ENCODE measurements around the gene PAX5.

PAX5 gene

DNA sequence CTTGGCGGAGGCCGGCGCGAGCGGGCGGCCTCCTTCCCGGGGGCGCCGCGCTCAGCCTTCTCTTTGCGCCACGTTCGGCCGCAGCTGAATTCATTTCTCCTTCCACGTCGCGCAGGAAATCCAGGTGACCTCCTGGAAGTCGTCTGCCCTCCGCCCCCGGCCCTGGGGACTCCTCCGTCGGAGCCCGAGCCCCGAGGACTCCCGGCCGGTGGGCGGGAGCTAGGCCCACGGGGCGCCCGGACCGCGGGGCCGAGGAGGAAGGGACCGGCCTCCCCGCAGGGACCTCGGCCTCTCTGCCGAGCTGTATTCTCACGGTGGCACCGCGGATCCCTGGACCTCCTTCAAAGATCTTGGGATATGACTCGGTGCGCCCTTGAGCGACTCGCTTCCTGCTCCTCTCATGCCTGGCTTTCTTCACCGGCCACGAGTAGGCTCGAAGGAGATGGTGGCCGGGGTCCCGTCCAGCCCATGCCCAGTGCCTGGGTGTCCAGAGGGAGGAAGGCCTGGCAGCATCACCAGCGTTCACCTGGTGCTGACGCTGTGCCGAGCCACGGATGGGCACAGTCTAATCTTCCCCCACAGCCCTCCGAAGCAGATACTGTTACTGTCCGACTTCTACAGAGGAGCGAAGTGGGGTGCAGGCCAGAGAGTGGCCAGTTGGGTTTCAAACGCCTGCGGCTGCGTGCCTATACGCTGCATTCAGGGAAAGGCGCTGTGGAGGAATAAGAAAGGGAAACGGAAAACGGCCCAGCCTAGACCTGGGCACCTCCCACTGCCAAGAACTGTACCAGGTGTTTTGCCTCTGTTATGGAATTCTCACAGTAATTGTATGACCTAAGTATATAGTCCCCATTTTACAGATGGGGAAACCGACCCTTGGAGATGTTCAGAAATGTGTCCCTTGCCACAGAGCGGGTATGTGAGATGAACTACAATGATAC is 47.3 kb downstream of the PAX5 start:
- no peak for DNase-seq

- no peak for DNase-seq
These were observed 48.1 kb downstream of the PAX5 start for GRCh38 chr9:36985769-36986467.

- DNase-seq, result no peak
These were observed 48.9 kb downstream of the PAX5 start for GRCh38 chr9:36985061-36985768.

- DNase-seq, result peak in 1 of 14 donors; percentile 2
These were observed 53.7 kb downstream of the PAX5 start for GRCh38 chr9:36980148-36980974.

DNA sequence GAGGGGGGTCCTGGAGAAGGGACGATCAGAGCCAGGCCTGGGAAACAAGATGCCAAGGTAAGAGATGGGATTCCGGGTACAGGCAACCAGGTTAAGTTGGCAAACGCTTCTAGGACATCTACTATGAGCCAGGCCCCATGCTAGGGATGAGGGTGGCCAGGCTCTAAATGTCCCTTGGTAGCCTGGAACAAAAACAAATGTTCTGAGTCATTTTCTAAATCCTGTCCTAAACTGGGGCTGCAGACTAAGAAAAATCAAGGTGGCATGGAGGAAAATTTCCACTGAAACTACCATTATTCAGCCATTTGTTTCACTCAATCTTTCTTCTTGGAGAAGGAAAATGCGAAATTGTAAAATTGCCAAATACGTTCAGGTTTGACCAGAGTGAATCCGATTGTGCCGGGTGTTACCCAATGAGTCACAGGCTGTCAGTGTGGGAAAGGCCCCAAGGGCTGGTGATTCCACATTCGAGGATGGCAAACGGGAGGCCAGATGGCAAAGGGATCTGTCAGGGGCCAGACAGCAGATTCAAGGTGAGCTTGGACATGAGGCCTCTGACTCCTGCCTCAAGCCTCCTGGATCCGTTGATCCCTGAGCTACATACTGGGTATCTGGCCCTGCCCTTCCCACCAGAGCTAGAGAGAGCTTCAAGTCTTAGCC is 57.6 kb downstream of the PAX5 start:
- peak in 2 of 14 donors; percentile 16 to 79 for DNase-seq

- no peak for DNase-seq
These were observed 59.3 kb downstream of the PAX5 start for GRCh38 chr9:36974731-36975130.

GRCh38 chr9:36971935-36972488 is 62.1 kb downstream of the PAX5 start:
- DNase-seq, result no peak

DNA sequence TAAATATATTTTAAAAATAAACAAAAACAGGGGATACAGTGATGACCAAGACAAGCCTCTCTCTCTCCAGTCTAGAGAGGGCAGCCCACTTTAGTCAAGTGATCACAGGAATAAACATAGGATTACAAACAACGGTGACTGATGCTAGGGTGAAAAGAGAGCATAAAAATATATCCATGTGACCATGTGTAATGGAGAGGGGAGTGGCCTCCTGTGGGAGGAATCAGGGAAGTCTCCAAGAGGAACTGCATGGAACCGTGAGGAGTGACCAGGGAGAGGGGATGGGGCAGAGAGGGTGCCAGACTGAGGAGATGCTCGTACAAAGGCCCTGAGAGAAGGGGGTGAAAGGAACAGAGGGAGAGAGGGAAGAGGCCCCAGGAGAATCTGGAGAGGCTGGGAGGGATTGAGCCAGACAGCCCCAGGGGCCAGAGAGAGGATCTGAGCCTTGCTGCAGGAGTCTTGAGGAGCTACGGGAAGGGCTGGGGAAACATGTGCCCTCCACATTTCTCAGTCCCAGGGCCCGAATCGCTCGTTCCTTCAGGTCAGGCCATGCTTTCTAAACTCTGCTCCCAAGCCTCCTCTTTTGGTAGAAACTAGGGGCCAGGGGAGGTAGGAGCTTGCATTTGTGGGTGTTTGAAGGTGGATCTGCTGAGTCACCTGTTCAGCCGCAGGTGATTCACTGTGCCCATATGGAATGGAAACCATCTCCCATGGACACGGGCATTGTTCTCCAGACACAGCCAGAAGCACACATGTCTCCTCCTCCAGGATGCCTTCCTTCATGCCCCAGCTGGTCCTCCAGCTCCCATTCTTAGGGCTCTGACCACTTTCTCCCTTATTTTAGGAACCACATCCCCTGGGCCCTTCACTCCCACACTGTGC is 63.8 kb downstream of the PAX5 start:
- DNase-seq, result no peak

DNA sequence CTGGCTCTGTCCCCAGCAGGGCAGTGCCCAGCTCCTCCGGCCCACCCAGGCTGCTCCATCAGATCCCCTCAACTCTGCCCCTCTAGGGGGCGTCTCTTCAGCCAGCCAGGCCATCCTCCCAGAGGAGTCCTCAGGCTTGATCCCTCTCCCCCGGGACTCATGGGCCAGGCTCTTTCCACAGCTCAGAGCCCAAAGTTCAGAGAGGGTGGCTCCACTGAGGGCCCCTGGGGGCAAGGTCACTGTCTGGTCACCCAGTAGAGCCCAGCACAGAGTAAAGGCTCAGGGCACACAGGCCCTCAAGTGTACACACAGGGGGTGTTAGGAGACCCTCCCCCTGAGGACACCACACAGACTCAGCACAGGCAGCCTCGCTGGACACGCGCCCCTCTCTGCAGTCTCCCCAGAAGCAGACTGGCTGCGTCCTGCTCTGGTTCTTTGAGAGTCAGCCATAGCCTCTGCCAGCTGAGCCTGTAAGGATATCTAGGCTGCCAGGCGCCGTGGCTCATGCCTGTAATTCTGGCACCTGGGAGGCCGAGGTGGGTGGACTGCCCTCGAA is 64.8 kb downstream of the PAX5 start:
- DNase-seq, result no peak

DNA sequence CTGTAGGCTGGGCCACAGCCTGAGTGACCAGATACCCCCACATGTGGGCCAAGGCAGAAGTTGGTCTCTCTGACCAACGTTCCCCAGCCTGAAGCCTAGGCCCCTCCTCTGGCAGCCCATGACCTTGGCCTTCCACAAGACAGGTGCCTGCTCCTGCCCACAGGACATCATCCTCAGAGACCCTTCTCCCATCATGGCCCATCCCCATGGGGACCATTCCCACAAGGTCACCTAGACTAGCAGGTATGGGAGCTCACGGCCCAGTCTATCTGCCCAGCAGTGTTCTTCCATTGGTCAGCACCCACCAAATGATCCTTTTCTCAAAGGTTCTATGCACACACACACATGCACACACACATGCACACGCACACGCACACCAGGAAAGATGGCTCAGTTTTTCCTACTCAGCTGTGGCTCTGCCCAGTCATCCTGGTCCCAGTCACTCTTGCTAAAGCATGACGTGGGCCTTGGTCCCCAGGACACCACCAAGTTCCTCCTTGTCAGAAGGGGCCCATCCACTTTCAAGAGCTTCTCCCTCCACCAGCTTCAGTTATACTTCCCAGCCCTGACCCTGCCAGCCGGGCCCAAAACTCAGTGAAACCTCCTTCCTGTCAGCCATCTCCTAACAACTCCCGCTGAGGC is 65.4 kb downstream of the PAX5 start:
- DNase-seq, result no peak

DNA sequence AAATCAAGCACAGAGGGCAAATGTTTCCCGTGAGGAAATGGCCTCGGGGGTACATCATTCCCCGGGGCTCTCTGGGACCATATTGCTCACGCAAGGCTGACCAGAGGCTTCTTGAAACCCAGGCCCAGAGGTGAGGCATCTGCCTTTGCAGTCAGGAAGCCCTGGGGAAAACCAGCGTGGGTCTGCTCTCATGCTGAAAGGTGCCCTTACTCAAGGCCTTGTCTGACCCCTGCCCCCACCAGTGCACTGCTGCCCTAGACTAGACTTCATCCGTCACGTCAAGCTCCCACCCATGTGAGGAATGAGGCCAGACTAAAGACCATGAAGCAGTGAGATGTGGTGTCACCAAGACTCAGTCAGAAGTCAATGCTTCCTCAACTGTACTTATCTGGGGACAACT is 66.1 kb downstream of the PAX5 start:
- DNase-seq, result no peak

DNA sequence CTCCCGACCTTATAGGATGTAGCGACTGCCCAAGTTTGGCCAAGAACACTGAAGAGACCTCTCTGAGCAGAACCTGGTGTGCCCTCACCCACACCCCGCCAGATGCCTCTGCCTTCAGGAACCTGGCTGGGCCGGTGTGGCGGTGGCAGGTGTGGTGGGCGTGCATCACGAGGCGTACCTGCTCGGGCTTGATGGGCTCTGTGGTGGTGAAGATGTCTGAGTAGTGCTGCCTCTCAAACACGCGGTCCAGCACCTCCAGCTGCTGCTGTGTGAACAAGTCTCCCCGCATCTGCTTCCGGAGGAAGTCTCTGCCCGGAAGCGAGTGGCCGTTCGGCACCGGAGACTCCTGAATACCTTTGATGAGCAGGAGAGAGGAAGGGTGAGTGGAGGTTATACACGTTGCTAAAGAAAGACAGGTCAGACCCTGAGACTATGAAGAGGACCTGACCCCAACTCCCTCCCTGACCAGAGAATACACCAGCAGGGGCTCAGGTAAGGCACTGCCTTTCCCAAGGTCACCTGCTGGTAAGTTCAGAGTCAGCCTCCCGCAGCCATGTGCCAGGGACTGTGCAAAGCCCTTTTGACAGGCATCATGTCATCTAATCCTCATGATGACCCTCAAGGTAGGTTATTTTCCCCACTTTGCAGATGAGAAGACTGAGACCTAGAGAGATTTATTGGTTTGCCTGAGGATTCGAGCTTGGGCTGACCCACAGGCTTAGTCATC is 67.5 kb downstream of the PAX5 start:
- DNase-seq, result no peak

DNA sequence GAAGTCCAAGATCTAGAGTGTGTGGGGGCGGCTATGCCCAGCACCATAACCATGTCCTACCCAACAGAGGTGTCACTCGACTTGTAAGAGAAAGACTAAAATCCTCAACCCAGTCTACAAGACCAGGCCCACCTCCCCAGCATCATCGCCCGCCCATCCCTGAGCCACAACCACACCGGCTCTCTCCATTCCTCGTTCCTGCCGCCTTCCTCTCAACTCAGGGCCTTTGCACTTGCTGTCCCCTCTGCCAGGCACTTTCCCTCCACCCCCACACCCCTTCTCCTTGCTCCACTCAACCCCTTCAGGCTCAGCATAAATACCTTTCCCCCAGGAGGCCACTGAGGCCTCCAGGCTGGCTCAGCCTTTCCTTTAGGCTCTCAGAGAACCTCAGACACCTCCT is 69.3 kb downstream of the PAX5 start:
- no peak for DNase-seq

DNA sequence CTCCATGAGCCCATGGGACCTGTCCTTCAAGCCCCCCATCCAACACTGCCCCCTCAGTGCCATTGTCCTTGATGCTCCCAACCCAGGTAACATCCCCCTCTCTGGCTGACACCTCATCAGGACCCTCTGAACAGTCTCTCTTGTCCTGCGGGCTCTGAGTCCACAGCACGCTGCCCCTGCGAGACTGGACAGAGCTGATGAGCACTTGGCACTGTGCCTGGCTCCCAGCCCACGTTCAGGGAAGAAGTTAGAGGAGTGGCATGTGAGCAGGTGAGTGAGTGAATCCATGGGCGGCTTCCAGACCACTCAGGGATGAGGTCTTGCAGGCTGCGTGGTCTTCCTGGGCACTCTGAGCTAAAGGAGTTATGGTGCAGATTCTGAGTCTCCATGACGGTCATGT is 70.7 kb downstream of the PAX5 start:
- no peak for DNase-seq

DNA sequence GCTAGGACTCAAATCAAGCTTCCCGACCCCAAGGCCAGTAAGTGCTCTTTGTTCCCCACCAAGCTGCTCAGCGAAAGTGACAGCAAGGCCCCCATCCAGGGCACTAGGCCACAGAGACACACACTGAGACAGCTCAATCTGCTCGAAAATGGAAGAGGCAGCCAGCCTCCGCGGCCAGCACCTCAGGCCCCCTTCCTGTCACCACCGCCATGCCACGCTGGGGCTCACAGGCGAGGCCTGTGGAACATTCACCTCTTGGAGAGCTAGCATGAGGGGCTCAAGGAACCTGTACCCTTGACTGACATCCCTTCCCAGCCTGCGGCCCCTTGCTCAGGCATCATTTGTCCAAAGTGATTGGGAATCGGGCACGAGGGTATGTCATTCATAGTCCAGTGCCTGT is 71.4 kb downstream of the PAX5 start:
- no peak for DNase-seq

DNA sequence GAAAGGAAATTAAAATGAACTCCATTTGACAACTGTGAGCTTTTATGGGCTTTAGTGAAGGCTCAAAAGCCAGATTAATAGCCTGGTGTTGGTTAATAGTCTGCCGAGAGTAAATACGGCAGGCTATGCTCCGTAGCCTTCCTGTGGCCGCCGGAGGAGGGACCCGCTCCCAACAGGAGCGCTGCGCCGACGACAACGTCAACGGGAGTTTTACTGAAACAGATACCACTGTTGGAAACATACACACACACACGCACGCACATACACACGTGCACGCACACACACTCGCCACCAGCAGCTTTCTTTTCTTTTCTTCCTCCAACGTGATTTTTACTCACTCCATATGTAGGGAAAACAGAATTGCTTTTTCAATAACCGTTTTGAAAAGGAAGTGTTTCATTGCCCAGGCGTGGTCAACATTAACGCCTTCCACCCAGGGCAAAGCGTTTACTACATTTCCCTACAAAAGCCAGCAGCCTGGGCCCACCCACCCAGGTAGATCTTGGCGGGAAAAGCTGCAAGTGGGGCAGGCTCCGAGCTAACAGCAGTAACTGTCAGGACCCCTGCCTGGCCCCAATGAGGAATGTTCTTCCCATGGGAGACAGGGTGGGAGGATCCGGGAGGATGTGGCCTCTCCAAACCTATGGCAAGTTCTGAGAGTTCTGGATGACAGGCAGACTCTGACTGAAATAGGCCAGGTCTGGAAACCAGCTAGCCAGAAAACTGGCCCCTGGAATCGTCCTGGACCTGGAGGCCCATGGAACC is 72.3 kb downstream of the PAX5 start:
- no peak for DNase-seq

- no peak for DNase-seq
These were observed 73.0 kb downstream of the PAX5 start for GRCh38 chr9:36961051-36961450.

- DNase-seq, result no peak
These were observed 73.5 kb downstream of the PAX5 start for GRCh38 chr9:36960575-36960955.

Data from C1 segment of cervical spinal cord (tissue), 14 donors.